Measurements from ENCODE around the gene LAMA2.

LAMA2 gene

DNA sequence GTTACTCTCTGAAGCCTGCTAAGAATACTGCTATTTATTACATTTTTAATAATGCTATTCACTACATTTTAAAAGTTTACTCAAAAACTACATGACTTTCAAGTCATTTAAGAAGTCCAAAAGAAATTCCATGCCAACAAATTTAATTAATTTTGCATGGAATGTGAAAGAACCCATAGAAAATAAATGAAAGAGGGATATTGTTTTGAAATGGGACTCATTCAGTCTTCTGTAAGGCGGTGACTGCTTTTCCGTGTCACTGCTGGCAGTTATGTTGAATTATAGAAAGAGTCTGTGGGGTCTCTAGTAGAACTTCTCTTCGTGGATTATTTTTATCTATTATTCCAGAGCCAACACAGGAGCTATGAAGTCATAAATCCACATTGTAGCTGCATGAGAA, 211.2 kb downstream of the LAMA2 start:
- no peaks in the 10 kb centered on the region for H3K79me2 ChIP-seq (ENCODE audit: low read length)
- TF ChIP-seq, protein P1, sequence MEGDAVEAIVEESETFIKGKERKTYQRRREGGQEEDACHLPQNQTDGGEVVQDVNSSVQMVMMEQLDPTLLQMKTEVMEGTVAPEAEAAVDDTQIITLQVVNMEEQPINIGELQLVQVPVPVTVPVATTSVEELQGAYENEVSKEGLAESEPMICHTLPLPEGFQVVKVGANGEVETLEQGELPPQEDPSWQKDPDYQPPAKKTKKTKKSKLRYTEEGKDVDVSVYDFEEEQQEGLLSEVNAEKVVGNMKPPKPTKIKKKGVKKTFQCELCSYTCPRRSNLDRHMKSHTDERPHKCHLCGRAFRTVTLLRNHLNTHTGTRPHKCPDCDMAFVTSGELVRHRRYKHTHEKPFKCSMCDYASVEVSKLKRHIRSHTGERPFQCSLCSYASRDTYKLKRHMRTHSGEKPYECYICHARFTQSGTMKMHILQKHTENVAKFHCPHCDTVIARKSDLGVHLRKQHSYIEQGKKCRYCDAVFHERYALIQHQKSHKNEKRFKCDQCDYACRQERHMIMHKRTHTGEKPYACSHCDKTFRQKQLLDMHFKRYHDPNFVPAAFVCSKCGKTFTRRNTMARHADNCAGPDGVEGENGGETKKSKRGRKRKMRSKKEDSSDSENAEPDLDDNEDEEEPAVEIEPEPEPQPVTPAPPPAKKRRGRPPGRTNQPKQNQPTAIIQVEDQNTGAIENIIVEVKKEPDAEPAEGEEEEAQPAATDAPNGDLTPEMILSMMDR (IDR thresholded peaks at IDR 0.05; ENCODE audit: low read depth, low read length) = no peak
- TF ChIP-seq EZH2phosphoT487 (IDR thresholded peaks at IDR 0.05; ENCODE audit: low read depth) = no peak
- H3K9ac ChIP-seq (ENCODE audit: low read length) = no peak overlapping the region
- no peaks in the 10 kb centered on the region for H3K9me3 ChIP-seq (ENCODE audit: insufficient read depth, low read length)
- no peaks in the 10 kb centered on the region for H3K4me1 ChIP-seq (ENCODE audit: low read length)
- H3K4me2 ChIP-seq (ENCODE audit: low read length) = no peak overlapping the region
- no peaks in the 10 kb centered on the region for H3K36me3 ChIP-seq (replicated peaks; ENCODE audit: low read depth, low read length)
- H4K20me1 ChIP-seq (ENCODE audit: insufficient read depth, low read length) = no peaks in the 10 kb centered on the region
- no peak overlapping the region for H2AFZ ChIP-seq (ENCODE audit: low read depth, low read length)
- no peak overlapping the region for H3K27ac ChIP-seq (ENCODE audit: low read length)
- H3K4me3 ChIP-seq (ENCODE audit: low read length) = no peak overlapping the region
- H3K27me3 ChIP-seq (ENCODE audit: low read depth, low read length) = no peaks in the 10 kb centered on the region

DNA sequence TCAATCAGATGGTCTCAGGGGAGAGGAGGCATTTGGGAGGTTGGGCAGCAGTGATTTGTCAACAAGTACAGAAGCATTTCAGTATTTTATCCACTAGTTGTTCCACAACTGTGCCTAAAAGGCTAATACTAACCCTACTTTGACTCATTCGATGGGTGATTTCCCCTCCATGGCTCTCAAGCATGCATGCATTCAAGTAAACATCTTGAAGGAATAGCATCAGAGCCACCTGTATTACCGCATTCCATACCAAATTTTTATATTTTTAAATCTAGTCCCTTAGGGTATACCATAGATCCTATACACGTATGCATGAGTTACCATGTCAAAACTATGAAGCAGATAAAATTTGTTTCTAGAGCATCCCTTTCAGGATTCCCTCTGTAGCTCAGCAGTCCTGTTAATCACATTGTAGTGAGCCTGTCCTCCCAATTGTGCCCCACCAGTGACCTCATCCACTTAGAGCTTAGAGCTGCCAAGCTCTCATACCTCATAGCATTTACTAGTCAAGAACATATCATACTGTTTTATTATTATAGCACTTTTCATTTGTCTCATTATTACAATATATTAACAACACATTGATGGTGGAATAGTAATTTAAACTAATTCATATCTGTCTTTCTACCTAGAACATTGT, 213.8 kb downstream of the LAMA2 start:
- H3K9ac ChIP-seq (ENCODE audit: low read length) = no peak overlapping the region
- H3K4me3 ChIP-seq (ENCODE audit: low read length) = no peak overlapping the region
- H3K36me3 ChIP-seq (replicated peaks; ENCODE audit: low read depth, low read length) = no peaks in the 10 kb centered on the region
- H3K9me3 ChIP-seq (ENCODE audit: insufficient read depth, low read length) = no peaks in the 10 kb centered on the region
- H3K27me3 ChIP-seq (ENCODE audit: low read depth, low read length) = no peaks in the 10 kb centered on the region
- H3K27ac ChIP-seq (ENCODE audit: low read length) = no peak overlapping the region
- no peaks in the 10 kb centered on the region for H3K79me2 ChIP-seq (ENCODE audit: low read length)
- H2AFZ ChIP-seq (ENCODE audit: low read depth, low read length) = no peak overlapping the region
- H3K4me1 ChIP-seq (ENCODE audit: low read length) = no peaks in the 10 kb centered on the region
- H3K4me2 ChIP-seq (ENCODE audit: low read length) = no peak overlapping the region
- no peak for TF ChIP-seq EZH2phosphoT487 (IDR thresholded peaks at IDR 0.05; ENCODE audit: low read depth)
- TF ChIP-seq, protein P1 (IDR thresholded peaks at IDR 0.05; ENCODE audit: low read depth, low read length) = no peak
- H4K20me1 ChIP-seq (ENCODE audit: insufficient read depth, low read length) = no peaks in the 10 kb centered on the region

DNA sequence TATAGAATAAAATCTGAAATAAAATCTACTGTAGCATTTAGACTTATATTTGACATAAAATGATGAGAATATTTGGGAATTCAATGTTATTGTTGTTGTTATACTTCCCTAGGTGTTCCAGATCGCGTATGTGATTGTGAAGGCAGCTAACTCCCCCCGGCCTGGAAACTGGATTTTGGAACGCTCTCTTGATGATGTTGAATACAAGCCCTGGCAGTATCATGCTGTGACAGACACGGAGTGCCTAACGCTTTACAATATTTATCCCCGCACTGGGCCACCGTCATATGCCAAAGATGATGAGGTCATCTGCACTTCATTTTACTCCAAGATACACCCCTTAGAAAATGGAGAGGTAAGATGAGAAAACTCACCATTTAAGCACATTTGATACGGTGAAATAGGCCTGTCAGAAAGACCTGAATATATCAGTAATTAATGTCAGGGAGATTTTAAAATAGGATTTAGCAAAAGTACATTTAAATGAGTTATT, 215.2 kb downstream of the LAMA2 start:
- no peak for TF ChIP-seq EZH2phosphoT487 (IDR thresholded peaks at IDR 0.05; ENCODE audit: low read depth)
- TF ChIP-seq, protein P1 (IDR thresholded peaks at IDR 0.05; ENCODE audit: low read depth, low read length) = no peak
- Histone ChIP-seq H2AFZ (ENCODE audit: low read depth, low read length) (no peak overlapping the region), H3K4me2 (ENCODE audit: low read length) (no peak overlapping the region), H3K4me1 (ENCODE audit: low read length) (no peaks in the 10 kb centered on the region), H3K36me3 (replicated peaks; ENCODE audit: low read depth, low read length) (no peaks in the 10 kb centered on the region), H3K9ac (ENCODE audit: low read length) (no peak overlapping the region), H3K79me2 (ENCODE audit: low read length) (no peaks in the 10 kb centered on the region), H4K20me1 (ENCODE audit: insufficient read depth, low read length) (no peaks in the 10 kb centered on the region), H3K27me3 (ENCODE audit: low read depth, low read length) (no peaks in the 10 kb centered on the region), H3K27ac (ENCODE audit: low read length) (no peak overlapping the region), H3K9me3 (ENCODE audit: insufficient read depth, low read length) (no peaks in the 10 kb centered on the region), H3K4me3 (ENCODE audit: low read length) (no peak overlapping the region)

DNA sequence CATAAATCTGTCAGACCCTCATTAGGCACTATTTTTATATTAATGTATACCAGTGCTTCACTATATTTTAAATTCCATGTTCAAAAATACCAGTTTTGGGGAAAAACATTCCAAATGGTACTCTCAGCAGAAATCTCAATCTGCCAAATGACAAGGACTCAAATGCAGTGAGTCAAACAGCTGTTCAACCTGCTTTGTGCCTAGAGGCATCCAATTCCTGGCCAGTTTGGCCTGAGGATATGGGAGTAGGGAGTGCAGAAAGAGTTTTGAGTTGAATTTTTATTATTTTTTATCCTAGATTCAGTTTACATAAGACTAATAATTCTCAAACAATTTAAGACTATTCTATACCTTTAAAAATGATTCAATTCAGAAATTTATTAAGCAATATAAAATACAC, 216.8 kb downstream of the LAMA2 start:
- no peak for TF ChIP-seq EZH2phosphoT487 (IDR thresholded peaks at IDR 0.05; ENCODE audit: low read depth)
- TF ChIP-seq, protein P1 (IDR thresholded peaks at IDR 0.05; ENCODE audit: low read depth, low read length) = no peak
- Histone ChIP-seq H3K27ac (ENCODE audit: low read length) (no peak overlapping the region), H3K79me2 (ENCODE audit: low read length) (no peaks in the 10 kb centered on the region), H3K4me2 (ENCODE audit: low read length) (no peak overlapping the region), H3K9ac (ENCODE audit: low read length) (no peak overlapping the region), H3K36me3 (replicated peaks; ENCODE audit: low read depth, low read length) (no peaks in the 10 kb centered on the region), H3K4me3 (ENCODE audit: low read length) (no peak overlapping the region), H4K20me1 (ENCODE audit: insufficient read depth, low read length) (no peaks in the 10 kb centered on the region), H3K4me1 (ENCODE audit: low read length) (no peaks in the 10 kb centered on the region), H3K9me3 (ENCODE audit: insufficient read depth, low read length) (no peaks in the 10 kb centered on the region), H2AFZ (ENCODE audit: low read depth, low read length) (no peak overlapping the region), H3K27me3 (ENCODE audit: low read depth, low read length) (no peaks in the 10 kb centered on the region)
